ENCODE data around the gene CCNI2. TPM values are rescaled to one million over a fixed set of nuclear protein-coding genes. Genes with fewer than 3 reads are reported as not detected.

Gene CCNI2, protein sequence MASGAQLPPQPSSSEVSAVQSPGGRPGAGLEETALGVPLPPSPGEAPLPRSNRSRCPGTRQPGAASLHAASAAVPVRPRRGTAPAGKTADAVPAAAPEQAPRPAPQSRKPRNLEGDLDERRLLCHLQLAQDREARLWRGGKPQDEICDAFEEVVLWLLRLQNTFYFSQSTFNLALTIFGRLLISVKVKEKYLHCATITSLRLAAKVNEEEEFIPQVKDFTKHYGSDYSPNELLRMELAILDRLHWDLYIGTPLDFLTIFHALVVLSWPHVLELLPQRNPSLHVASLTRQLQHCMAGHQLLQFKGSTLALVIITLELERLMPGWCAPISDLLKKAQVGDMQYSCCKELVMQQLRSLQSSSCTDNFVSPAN
- total RNA-seq: 1 to 10 TPM; 7.7 to 8.4 TPM

DNA sequence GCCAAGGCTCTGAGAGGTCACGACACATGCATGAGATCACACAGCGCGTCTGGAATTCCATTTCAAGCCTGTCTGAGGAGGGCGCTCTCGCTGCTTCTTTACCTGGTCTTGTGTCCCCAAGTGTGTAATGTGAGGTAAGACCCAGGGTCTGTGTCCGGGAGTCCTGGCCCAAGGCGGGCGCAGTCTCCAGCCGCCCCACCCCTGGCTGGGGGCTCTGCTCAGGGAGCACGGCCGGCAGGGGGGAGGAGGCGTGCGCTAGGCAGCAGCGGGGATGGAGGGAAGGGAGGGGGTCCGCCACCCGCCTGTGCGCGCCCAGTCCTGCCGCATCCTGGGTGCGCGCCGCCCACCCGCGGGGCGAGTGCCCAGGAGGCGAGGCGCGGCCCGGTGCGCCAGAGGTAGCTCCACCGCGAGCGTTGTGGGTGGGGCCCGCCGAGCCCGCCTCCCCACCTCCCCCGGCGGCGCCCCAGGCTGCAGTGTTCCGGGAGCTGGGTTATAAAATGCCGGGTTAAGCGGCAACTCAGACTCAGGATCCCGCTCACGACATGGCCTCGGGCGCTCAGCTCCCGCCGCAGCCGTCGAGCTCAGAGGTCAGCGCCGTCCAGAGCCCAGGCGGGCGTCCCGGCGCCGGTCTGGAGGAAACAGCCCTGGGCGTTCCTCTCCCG is at the start of gene CCNI2:
CCNI2 (plus strand) TSS at position 473 of the 662 bp plus-strand sequence; CDS start at position 543, 70 bp downstream.

DNA sequence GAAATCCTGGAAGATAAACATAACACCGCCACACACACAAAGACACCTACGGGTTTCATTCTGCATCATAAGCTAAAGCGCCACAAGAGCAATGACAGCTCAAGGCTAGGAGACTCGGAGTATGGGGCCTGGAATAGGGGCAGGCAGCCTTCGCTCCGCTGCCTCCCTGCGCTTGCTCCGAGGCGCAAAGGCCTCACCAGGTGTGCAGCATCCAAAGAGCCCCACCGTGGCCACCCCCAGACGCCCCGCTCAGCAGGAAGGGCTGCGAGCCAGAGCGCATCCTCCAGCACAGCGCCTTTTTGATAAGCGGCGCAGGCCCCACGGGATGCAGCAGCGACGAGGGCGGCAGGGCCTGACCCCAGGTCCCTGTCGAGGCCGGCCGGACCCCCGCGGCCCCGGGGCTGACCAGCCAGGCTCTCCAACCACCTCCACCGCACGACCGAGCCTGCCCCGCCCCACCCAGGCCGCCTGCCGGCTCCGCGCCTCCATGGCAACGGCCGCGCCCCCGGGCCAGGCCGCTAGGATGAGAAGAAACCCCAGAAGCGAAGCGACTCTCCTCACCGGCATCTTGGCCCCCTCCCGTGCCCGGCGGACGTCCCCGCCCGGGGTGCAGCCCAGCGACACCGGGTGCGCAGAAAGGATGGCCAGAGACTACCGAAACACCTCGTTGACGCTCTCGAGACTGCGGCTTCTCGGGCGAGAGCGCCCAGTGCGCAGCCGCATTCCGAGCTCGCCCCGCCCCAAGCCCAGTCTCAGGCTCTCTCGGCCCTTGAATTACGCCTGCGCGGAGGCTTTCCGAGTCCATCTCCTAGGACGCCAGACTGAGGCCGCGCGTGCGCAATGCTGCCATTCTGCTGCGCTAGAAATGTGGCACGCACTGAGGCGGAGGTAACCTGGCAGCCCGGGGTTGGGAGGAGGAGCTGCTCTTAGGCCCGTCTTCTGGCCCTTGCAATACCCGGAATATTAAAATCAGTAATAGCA is 10.1 kb upstream of the CCNI2 start, which contains the start of gene KIF3A:
KIF3A (minus strand) TSS at position 694 of the 981 bp plus-strand sequence; CDS start at position 567, 127 bp downstream.

DNA sequence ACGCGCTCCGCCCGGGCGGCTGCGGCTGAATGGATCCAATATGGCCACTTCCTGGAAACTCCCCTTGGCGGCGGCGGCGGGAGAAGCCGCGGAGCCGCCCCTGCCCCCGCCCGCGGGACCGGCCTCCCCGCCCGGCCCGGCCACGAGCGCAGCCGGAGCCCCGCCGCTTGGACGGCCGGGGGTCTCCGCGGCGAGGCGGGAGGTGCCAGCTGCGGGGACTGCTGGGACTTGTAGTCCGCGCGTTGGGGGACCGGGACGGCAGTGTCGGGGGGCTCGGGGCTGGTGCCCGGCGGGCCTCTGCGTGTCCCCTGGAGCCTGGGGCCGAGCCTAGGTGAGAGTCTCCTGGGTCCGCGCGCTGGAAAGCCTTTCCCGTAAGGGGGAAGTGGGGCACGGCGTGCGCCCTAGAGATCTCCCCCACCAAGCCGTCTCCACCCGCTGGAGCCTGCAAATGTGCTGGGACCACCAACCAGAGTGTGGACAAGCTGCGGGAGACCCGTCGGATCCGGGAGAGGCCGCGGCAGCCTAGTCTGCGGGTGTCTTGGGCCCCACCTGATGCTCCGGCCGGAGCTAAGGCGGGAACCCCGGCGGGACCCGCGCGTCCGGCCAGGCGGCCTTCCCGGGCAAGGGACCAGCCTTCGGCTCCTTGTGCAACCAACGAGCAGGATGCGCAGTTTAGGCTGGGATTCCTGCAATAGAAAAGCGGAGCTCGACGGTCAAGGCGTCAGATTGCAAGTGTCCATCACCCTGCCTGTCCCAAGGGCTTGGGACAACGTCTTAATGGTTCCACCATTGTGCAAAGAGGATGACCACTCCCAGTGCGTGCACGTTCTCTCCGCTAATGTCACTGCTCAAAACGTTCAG is 30.2 kb downstream of the CCNI2 start, which contains the start of gene SEPTIN8:
SEPTIN8 (minus strand) TSS at position 31 of the 861 bp plus-strand sequence. CDS start 102 bp downstream, outside the sequence.

Other genes starting within 250 kb of the CCNI2 start
- gene IL5, start 203.9 kb upstream of the CCNI2 start, total RNA-seq: 1 to 10 TPM in 1 of 2 experiments, under 1 TPM in 1; 0.48 to 1.5 TPM
- gene RAD50, start 190.4 kb upstream of the CCNI2 start, total RNA-seq: 10 to 100 TPM; 30.4 to 36.7 TPM
- gene IL13, start 89.3 kb upstream of the CCNI2 start, total RNA-seq: 1 to 10 TPM; 2.7 to 4.9 TPM
- 1 to 10 TPM in 1 of 2 experiments, under 1 TPM in 1; 0.55 to 1.2 TPM for gene IL4, start 73.4 kb upstream of the CCNI2 start, total RNA-seq
- 1 to 10 TPM; 7.9 to 9.8 TPM for gene KIF3A, start 9.9 kb upstream of the CCNI2 start, total RNA-seq
- gene SEPTIN8, start 29.8 kb downstream of the CCNI2 start, total RNA-seq: 10 to 100 TPM; 18.0 to 19.2 TPM
- gene SOWAHA, start 65.9 kb downstream of the CCNI2 start, total RNA-seq: not detected
- 1 to 10 TPM in 1 of 2 experiments, under 1 TPM in 1; 0.91 to 2.2 TPM for gene SHROOM1, start 83.2 kb downstream of the CCNI2 start, total RNA-seq
- under 1 TPM; 0.50 to 0.75 TPM for gene GDF9, start 119.0 kb downstream of the CCNI2 start, total RNA-seq
- 100 to 1,000 TPM; 251 to 263 TPM for gene UQCRQ, start 119.2 kb downstream of the CCNI2 start, total RNA-seq
- 1 to 10 TPM; 2.9 to 4.0 TPM for gene LEAP2, start 126.2 kb downstream of the CCNI2 start, total RNA-seq
- gene AFF4, start 216.2 kb downstream of the CCNI2 start, total RNA-seq: 10 to 100 TPM; 31.5 to 34.8 TPM

All from activated naive CD4-positive, alpha-beta T cell treated with anti-CD3 and anti-CD28 coated beads, Interleukin-2, amount 10 ng/mL, durations not matched to agents 5 hours and 36 hours (primary cell).